Endothelial cell of umbilical vein (primary cell): ENCODE measurements around the gene ANKS1B. TPM values are rescaled to one million over a fixed set of nuclear protein-coding genes. Genes with fewer than 3 reads are reported as not detected.

Source experiments
- BruUV-seq: library from RNA; stranded (reverse); fragments of 400-500 nt; replicated peaks from 2 replicates; lab custom pipeline; 2021; lab: Mats Ljungman, UMichigan
- CTCF ChIA-PET: fragments of 300-600, 350-600 bp; sonication (Branson Sonifier 250); formaldehyde crosslinking; loops from one replicate; lab custom pipeline; 2021; ENCODE audit warnings: antibody characterized with exemption, inconsistent platforms; lab: Charles Lee
- POLR2A ChIA-PET: fragments of 300-600, 350-600 bp; sonication (Branson Sonifier 250); formaldehyde crosslinking; loops from one replicate; lab custom pipeline; 2021; ENCODE audit warnings: antibody characterized with exemption, inconsistent platforms; lab: Charles Lee
- DNase-seq: peaks from one replicate; pipeline ENCODE4 v3.0.0-alpha.2; 2011; ENCODE audit warnings: low read depth, low spot score
- FAIRE-seq: peaks from 2 replicates; lab custom pipeline; 2011; peaks lifted over from hg19 to GRCh38; lab: Jason Lieb, UNC
- H2AFZ ChIP-seq: 2 replicates; pipeline ENCODE4 v1.6.0; 2012; ENCODE audit warnings: low read depth, low read length, control low read depth, inconsistent platforms
- H3K27ac ChIP-seq: 2 replicates; pipeline ENCODE4 v1.5.1; 2011; ENCODE audit warnings: low read depth, mild to moderate bottlenecking, control low read depth, low read length, moderate library complexity; ENCODE audit not compliant: insufficient read depth
- H3K27me3 ChIP-seq, 2 experiments: 2 replicates each; pipeline versions ENCODE4 v1.6.0 to v1.6.1; 2011; ENCODE audit warnings: low read length in 2 of 2, mixed read lengths in 1 of 2; ENCODE audit not compliant: control insufficient read depth in 2 of 2, insufficient read depth in 2 of 2
- H3K36me3 ChIP-seq, 2 experiments: 2 replicates in 1 of 2; 3 replicates in 1 of 2; pipeline ENCODE4 v1.5.1; 2011; ENCODE audit warnings: low read length in 2 of 2, mild to moderate bottlenecking in 1 of 2, moderate library complexity in 1 of 2; ENCODE audit not compliant: control insufficient read depth in 2 of 2, insufficient read depth in 2 of 2; ENCODE audit errors: extremely low read depth in 1 of 2
- H3K4me1 ChIP-seq: 3 replicates; pipeline ENCODE4 v1.5.1; 2011; ENCODE audit warnings: mild to moderate bottlenecking, low read length; ENCODE audit not compliant: control insufficient read depth, insufficient read depth; ENCODE audit errors: extremely low read depth
- H3K4me2 ChIP-seq: 2 replicates; pipeline ENCODE4 v1.6.1; 2011; ENCODE audit warnings: low read length, control low read depth, mixed read lengths; ENCODE audit not compliant: insufficient read depth
- H3K4me3 ChIP-seq, 3 experiments: fragments of 200-600 bp in 1 of 3; sonication (generic), shearing (Covaris generic) in 1 of 3; replicated peaks in 1 of 3; 2 replicates each; pipeline ENCODE4 v1.5.1; 2011 to 2016; ENCODE audit warnings: control low read depth in 3 of 3, low read length in 3 of 3, mild to moderate bottlenecking in 2 of 3, inconsistent platforms in 1 of 3, low read depth in 1 of 3, moderate library complexity in 1 of 3; ENCODE audit not compliant: insufficient read depth in 1 of 3
- H3K79me2 ChIP-seq: 2 replicates; pipeline ENCODE4 v1.6.0; 2012; ENCODE audit warnings: low read length, inconsistent platforms; ENCODE audit not compliant: control insufficient read depth, insufficient read depth
- H3K9ac ChIP-seq: replicated peaks from 2 replicates; pipeline ENCODE3; 2011; ENCODE audit warnings: low read length, control low read depth; ENCODE audit not compliant: insufficient read depth; ENCODE audit errors: extremely low read depth
- H3K9me1 ChIP-seq: replicated peaks from 3 replicates; pipeline ENCODE4 v1.6.0; 2011; ENCODE audit warnings: mild to moderate bottlenecking, low read length; ENCODE audit not compliant: control insufficient read depth, insufficient read depth; ENCODE audit errors: extremely low read depth
- H3K9me3 ChIP-seq: replicated peaks from 2 replicates; pipeline ENCODE4 v1.5.1; 2012; ENCODE audit warnings: low read length, inconsistent platforms; ENCODE audit not compliant: control insufficient read depth, insufficient read depth
- H4K20me1 ChIP-seq: replicated peaks from 2 replicates; pipeline ENCODE3; 2011; ENCODE audit warnings: mild to moderate bottlenecking, low read length; ENCODE audit not compliant: control insufficient read depth, insufficient read depth; ENCODE audit errors: extremely low read depth
- CTCF ChIP-seq, 2 donors: IDR thresholded peaks; 1 replicate in 1 of 2; 2 replicates in 1 of 2; pipeline ENCODE4 v1.5.1; 2011; ENCODE audit warnings: low read length in 2 of 2, mild to moderate bottlenecking in 2 of 2, moderate library complexity in 2 of 2, control low read depth in 1 of 2, inconsistent platforms in 1 of 2, low read depth in 1 of 2; ENCODE audit not compliant: insufficient read depth in 1 of 2; ENCODE audit errors: extremely low read depth in 1 of 2
- EZH2 ChIP-seq: IDR thresholded peaks from 2 replicates; pipeline ENCODE4 v1.6.1; 2012; ENCODE audit warnings: borderline replicate concordance, low read depth, mild to moderate bottlenecking, moderate library complexity, low read length, inconsistent platforms; ENCODE audit not compliant: severe bottlenecking
- FOS ChIP-seq: IDR thresholded peaks from 2 replicates; pipeline ENCODE4 v1.6.1; 2011; ENCODE audit warnings: mild to moderate bottlenecking, low read length, moderate library complexity, borderline replicate concordance; ENCODE audit not compliant: insufficient read depth
- GATA2 ChIP-seq: IDR thresholded peaks from 2 replicates; pipeline ENCODE4 v1.7.0; 2011; ENCODE audit warnings: low read depth, mild to moderate bottlenecking, moderate library complexity, mixed read lengths, low read length; ENCODE audit not compliant: insufficient read length, insufficient read depth
- JUN ChIP-seq: IDR thresholded peaks from 2 replicates; pipeline ENCODE4 v1.6.1; 2011; ENCODE audit warnings: borderline replicate concordance, low read depth; ENCODE audit not compliant: insufficient read length, insufficient read depth
- MAX ChIP-seq: IDR thresholded peaks from 2 replicates; pipeline ENCODE4 v1.6.1; 2011; ENCODE audit not compliant: insufficient read depth, insufficient read length
- MYC ChIP-seq: IDR thresholded peaks from one replicate; pipeline ENCODE4 v1.6.1; 2011; ENCODE audit warnings: mild to moderate bottlenecking, low read depth, low read length
- POLR2A ChIP-seq: IDR thresholded peaks from 2 replicates; pipeline ENCODE4 v1.6.1; 2012; ENCODE audit warnings: low read depth, mild to moderate bottlenecking, control low read depth, low read length
- POLR2AphosphoS5 ChIP-seq: IDR thresholded peaks from 2 replicates; pipeline ENCODE4 v1.6.1; 2012; ENCODE audit warnings: low read depth, mild to moderate bottlenecking, control low read depth, low read length, moderate library complexity; ENCODE audit not compliant: insufficient read depth
- dilution Hi-C: fragments of 300-500 bp; cut with MboI; formaldehyde crosslinking; loops from one replicate; pipeline ENCODE4 v1.15.0; 2019; ENCODE audit warnings: low sequenced_read_pairs; ENCODE audit not compliant: extremely low pct_ligation_motif_present
- intact Hi-C: fragments of 100-400 bp; cut with micrococcal nuclease; formaldehyde crosslinking; loops from one replicate; pipeline ENCODE4 v1.10.0; 2022
- polyA plus RNA-seq, 4 experiments: library from polyadenylated mRNA; depleted of rRNA in 3 of 4; stranded (reverse) in 3 of 4; unstranded in 1 of 4; fragments of >200 nt; gene quantifications; 2 replicates each; pipeline versions ENCODE4 v1.2.1 to v1.2.3, GENCODE V29; 2011 to 2012; ENCODE audit warnings: missing spikeins in 1 of 4
- total RNA-seq: library from RNA; stranded (reverse); gene quantifications from 2 replicates; pipeline ENCODE4 v1.2.3, GENCODE V29; 2021

The ANKS1B gene
- total and polyA plus RNA-seq, 2 donors (not counting 3 experiments of a cell fraction or from before 2014, with no cell fraction given) = 0.15 to 0.38 TPM

- POLR2A ChIA-PET = no interaction called here
- intact Hi-C loops = no loop called here
- no peak overlapping the region for H2AFZ ChIP-seq
Measured at GRCh38 chr12:99975321-99975720, 9.4 kb downstream of the ANKS1B start.

More at GRCh38 chr12:99975321-99975720, 9.4 kb downstream of the ANKS1B start:
- no peak overlapping the region for H3K4me2 ChIP-seq
- no peak overlapping the region for H3K27ac ChIP-seq
- no peaks in the 10 kb centered on the region for H3K9me3 ChIP-seq
- H3K9ac ChIP-seq = no peak overlapping the region
- no peaks in the 10 kb centered on the region for H3K9me1 ChIP-seq
- FAIRE-seq (no peak), DNase-seq (no peak)
- no peaks in the 10 kb centered on the region for H3K36me3 ChIP-seq
- no peaks in the 10 kb centered on the region for H3K79me2 ChIP-seq
- no TSS peak for BruUV-seq
- peaks cover 0 to 9% of the 10 kb centered on the region in 2 experiments for H3K27me3 ChIP-seq
- no peaks in the 10 kb centered on the region for H4K20me1 ChIP-seq
- TF ChIP-seq POLR2AphosphoS5 (no peak), GATA2 (no peak), EZH2 (no peak), CTCF (IDR thresholded peaks at IDR 0.05; ENCODE audit: extremely low read depth in 1 of 2, insufficient read depth in 1 of 2, low read depth in 1 of 2, low read length in 2 of 2) (no peak), MYC (no peak), FOS (no peak), JUN (no peak), POLR2A (no peak), MAX (no peak)
- dilution Hi-C loops = no loop called here
- no peak overlapping the region for H3K4me3 ChIP-seq
- CTCF ChIA-PET = no interaction called here
- no peaks in the 10 kb centered on the region for H3K4me1 ChIP-seq
